OCI-LY7 (cell line): ENCODE measurements around the gene CHL1. TPM values are rescaled to one million over a fixed set of nuclear protein-coding genes. Genes with fewer than 3 reads are reported as not detected.

Experiments used
- BruUV-seq: library from RNA; stranded (reverse); fragments of 400-500 nt; replicated peaks from 2 replicates; lab custom pipeline; 2021; lab: Mats Ljungman, UMichigan
- CTCF ChIA-PET: fragments of 300-600 bp; sonication (Branson Sonifier 250); formaldehyde crosslinking; loops from one replicate; lab custom pipeline; 2022; ENCODE audit warnings: antibody characterized with exemption; ENCODE audit not compliant: unreplicated experiment; lab: Charles Lee
- POLR2A ChIA-PET: fragments of 300-600 bp; sonication (Branson Sonifier 250); formaldehyde crosslinking; loops from one replicate; lab custom pipeline; 2022; ENCODE audit warnings: antibody characterized with exemption; lab: Charles Lee
- DNase-seq: peaks from one replicate; pipeline ENCODE4 v3.0.0-alpha.2; 2015; ENCODE audit warnings: low spot score
- H2AFZ ChIP-seq: fragments of 200-600 bp; sonication (generic), shearing (Covaris generic); 2 replicates; pipeline ENCODE4 v1.6.1; 2014; ENCODE audit warnings: mild to moderate bottlenecking, antibody characterized with exemption, low read length, moderate library complexity
- H3K27ac ChIP-seq: fragments of 200-600 bp; sonication (generic); 2 replicates; pipeline ENCODE4 v1.5.1; 2014; ENCODE audit warnings: mixed run types, low read depth, mild to moderate bottlenecking, moderate library complexity, low read length, inconsistent platforms; ENCODE audit not compliant: poor library complexity, severe bottlenecking
- H3K36me3 ChIP-seq: fragments of 200-600 bp; sonication (generic); 2 replicates; pipeline ENCODE4 v1.6.1; 2014; ENCODE audit warnings: mild to moderate bottlenecking, antibody characterized with exemption, low read length, moderate library complexity, mixed read lengths; ENCODE audit not compliant: insufficient read depth
- H3K4me1 ChIP-seq: fragments of 200-600 bp; sonication (generic); 2 replicates; pipeline ENCODE4 v1.5.1; 2014; ENCODE audit warnings: mild to moderate bottlenecking, low read length; ENCODE audit not compliant: insufficient read depth, poor library complexity, severe bottlenecking
- H3K4me2 ChIP-seq: fragments of 200-600 bp; sonication (generic); 2 replicates; pipeline ENCODE4 v1.6.1; 2014; ENCODE audit warnings: mild to moderate bottlenecking, low read length
- H3K4me3 ChIP-seq: fragments of 200-600 bp; sonication (generic); 2 replicates; pipeline ENCODE4 v1.5.1; 2014; ENCODE audit warnings: mild to moderate bottlenecking, low read depth, low read length; ENCODE audit not compliant: poor library complexity, severe bottlenecking
- H3K79me2 ChIP-seq: fragments of 200-600 bp; sonication (generic); 2 replicates; pipeline ENCODE4 v1.6.1; 2016; ENCODE audit warnings: low read depth, mild to moderate bottlenecking, low read length, moderate library complexity, mixed read lengths; ENCODE audit not compliant: insufficient read depth
- H3K9me2 ChIP-seq: fragments of 200-600 bp; sonication (generic); 2 replicates; pipeline ENCODE4 v1.6.1; 2016; ENCODE audit warnings: mild to moderate bottlenecking, low read length, mixed read lengths; ENCODE audit not compliant: insufficient read depth
- H3K9me3 ChIP-seq: fragments of 200-600 bp; sonication (generic); 2 replicates; pipeline ENCODE4 v1.6.1; 2014; ENCODE audit warnings: mild to moderate bottlenecking, mixed run types, low read length, mixed read lengths
- H4K20me1 ChIP-seq: fragments of 200-600 bp; sonication (generic); 2 replicates; pipeline ENCODE4 v1.6.1; 2014; ENCODE audit warnings: mild to moderate bottlenecking, antibody characterized with exemption, low read length, moderate library complexity, mixed read lengths; ENCODE audit not compliant: insufficient read depth
- CTCF ChIP-seq: fragments of 200-600 bp; sonication (generic); conservative IDR thresholded peaks from 2 replicates; pipeline ENCODE4 v1.5.1; 2014; ENCODE audit warnings: mild to moderate bottlenecking, antibody characterized with exemption, low read length, moderate library complexity, mixed read lengths
- EZH2phosphoT487 ChIP-seq: fragments of 200-600 bp; sonication (generic); IDR thresholded peaks from 2 replicates; pipeline ENCODE4 v1.6.1; 2018; ENCODE audit warnings: low read depth, borderline replicate concordance, mild to moderate bottlenecking, mixed run types, antibody characterized with exemption, low read length, moderate library complexity, mixed read lengths
- intact Hi-C: fragments of 100-400 bp; cut with micrococcal nuclease; formaldehyde crosslinking; loops from one replicate; pipeline ENCODE4 v1.10.0; 2022; ENCODE audit not compliant: unreplicated experiment
- total RNA-seq, 2 experiments: library from RNA; depleted of rRNA in 1 of 2; stranded (reverse); fragments of >200 nt in 1 of 2; shearing (Covaris generic) in 1 of 2; gene quantifications; 2 replicates each; pipeline ENCODE4 v1.2.3, GENCODE V29; 2014 to 2022

Gene CHL1
- total RNA-seq, 2 experiments from 2014 or later = 0.51 TPM; not detected in 1

GRCh38 chr3:354432-354831, 157.9 kb downstream of the CHL1 start:
- H3K4me3 ChIP-seq = no peak overlapping the region
- no peaks in the 10 kb centered on the region for H3K4me1 ChIP-seq

GRCh38 chr3:355622-356021, 159.1 kb downstream of the CHL1 start:
- POLR2A ChIA-PET = interaction anchor here (0.7 to 1.7 kb wide), 2 partner anchors 20 to 84 kb away, joined by 3 to 5 read pairs; no protein-coding TSS in a partner anchor
- Histone ChIP-seq H2AFZ (no peak overlapping the region), H3K4me1 (no peaks in the 10 kb centered on the region), H3K4me3 (no peak overlapping the region), H3K4me2 (no peak overlapping the region), H4K20me1 (no peaks in the 10 kb centered on the region), H3K9me2 (no peaks in the 10 kb centered on the region), H3K36me3 (no peaks in the 10 kb centered on the region), H3K79me2 (no peaks in the 10 kb centered on the region), H3K9me3 (no peaks in the 10 kb centered on the region), H3K27ac (no peak overlapping the region)
- intact Hi-C loops = loop anchor here (2.0 kb wide), 1 partner anchor 21 kb away; no protein-coding TSS in a partner anchor
- BruUV-seq = no TSS peak
- DNase-seq = no peak
- TF ChIP-seq EZH2phosphoT487 (no peak), CTCF (no peak)
- CTCF ChIA-PET = no interaction called here

More at GRCh38 chr3:354432-354831, 157.9 kb downstream of the CHL1 start:
- BruUV-seq = no TSS peak
- no peaks in the 10 kb centered on the region for H3K79me2 ChIP-seq
- TF ChIP-seq CTCF (peak; percentile 92), EZH2phosphoT487 (no peak)
- H3K4me2 ChIP-seq = no peak overlapping the region
- peak; percentile 68 for DNase-seq
- ChIA-PET POLR2A (interaction anchor here (0.6 to 3.1 kb wide), 22 partner anchors 9 to 313 kb away, joined by 3 to 9 read pairs (median 4); no protein-coding TSS in a partner anchor), CTCF (interaction anchor here (0.6 to 1.7 kb wide), 7 partner anchors 9 to 314 kb away, joined by 3 to 5 read pairs (median 4); no protein-coding TSS in a partner anchor)
- no peaks in the 10 kb centered on the region for H3K9me2 ChIP-seq
- H3K36me3 ChIP-seq = no peaks in the 10 kb centered on the region
- no peak overlapping the region for H2AFZ ChIP-seq
- no peaks in the 10 kb centered on the region for H4K20me1 ChIP-seq
- intact Hi-C loops = loop anchor here (1.0 to 5.0 kb wide), 5 partner anchors 22 to 311 kb away; no protein-coding TSS in a partner anchor
- H3K9me3 ChIP-seq = no peaks in the 10 kb centered on the region
- H3K27ac ChIP-seq = no peak overlapping the region

- H3K9me2 ChIP-seq = no peaks in the 10 kb centered on the region
- DNase-seq = no peak
- BruUV-seq = no TSS peak
- H3K79me2 ChIP-seq = no peaks in the 10 kb centered on the region
- no peaks in the 10 kb centered on the region for H3K36me3 ChIP-seq
- POLR2A ChIA-PET = no interaction called here
- no peaks in the 10 kb centered on the region for H3K9me3 ChIP-seq
- CTCF ChIA-PET = interaction anchor here (0.7 kb wide), 1 partner anchor 315 kb away, joined by 4 read pairs; no protein-coding TSS in a partner anchor
- no peak overlapping the region for H3K4me2 ChIP-seq
- H3K4me1 ChIP-seq = no peaks in the 10 kb centered on the region
- H2AFZ ChIP-seq = no peak overlapping the region
- no peak overlapping the region for H3K27ac ChIP-seq
- H3K4me3 ChIP-seq = no peak overlapping the region
- no peaks in the 10 kb centered on the region for H4K20me1 ChIP-seq
- intact Hi-C loops = no loop called here
- TF ChIP-seq CTCF (no peak), EZH2phosphoT487 (no peak)
Observed at GRCh38 chr3:356952-357351, 160.4 kb downstream of the CHL1 start.
